Measurements from ENCODE around the gene ZNRD2.

DNA sequence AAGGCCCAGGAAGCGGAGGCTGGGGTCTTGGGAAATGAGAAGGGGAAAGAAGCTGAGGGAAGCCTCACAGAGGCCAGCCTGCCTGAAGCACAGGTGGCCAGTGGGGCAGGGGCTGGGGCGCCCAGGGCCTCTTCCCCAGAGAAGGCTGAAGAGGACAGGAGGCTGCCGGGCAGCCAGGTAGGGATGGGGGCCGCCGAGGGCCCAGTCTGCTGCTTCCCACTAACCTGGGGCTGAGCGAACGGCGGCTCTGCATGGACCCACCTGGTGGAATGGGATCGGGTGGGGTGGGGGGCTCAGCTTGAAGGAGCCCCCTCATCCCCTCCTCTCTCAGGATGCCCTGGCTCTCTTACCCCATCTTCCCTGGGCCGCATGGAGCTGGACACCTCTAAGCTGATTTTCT, 13.3 kb downstream of the ZNRD2 start:
- TF ChIP-seq, protein P1, sequence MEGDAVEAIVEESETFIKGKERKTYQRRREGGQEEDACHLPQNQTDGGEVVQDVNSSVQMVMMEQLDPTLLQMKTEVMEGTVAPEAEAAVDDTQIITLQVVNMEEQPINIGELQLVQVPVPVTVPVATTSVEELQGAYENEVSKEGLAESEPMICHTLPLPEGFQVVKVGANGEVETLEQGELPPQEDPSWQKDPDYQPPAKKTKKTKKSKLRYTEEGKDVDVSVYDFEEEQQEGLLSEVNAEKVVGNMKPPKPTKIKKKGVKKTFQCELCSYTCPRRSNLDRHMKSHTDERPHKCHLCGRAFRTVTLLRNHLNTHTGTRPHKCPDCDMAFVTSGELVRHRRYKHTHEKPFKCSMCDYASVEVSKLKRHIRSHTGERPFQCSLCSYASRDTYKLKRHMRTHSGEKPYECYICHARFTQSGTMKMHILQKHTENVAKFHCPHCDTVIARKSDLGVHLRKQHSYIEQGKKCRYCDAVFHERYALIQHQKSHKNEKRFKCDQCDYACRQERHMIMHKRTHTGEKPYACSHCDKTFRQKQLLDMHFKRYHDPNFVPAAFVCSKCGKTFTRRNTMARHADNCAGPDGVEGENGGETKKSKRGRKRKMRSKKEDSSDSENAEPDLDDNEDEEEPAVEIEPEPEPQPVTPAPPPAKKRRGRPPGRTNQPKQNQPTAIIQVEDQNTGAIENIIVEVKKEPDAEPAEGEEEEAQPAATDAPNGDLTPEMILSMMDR (IDR thresholded peaks at IDR 0.05; ENCODE audit: control extremely low read depth in 1 of 3, insufficient read depth in 1 of 3, low read depth in 1 of 3, low read length in 3 of 3), result no peak
- TF ChIP-seq, protein P2, sequence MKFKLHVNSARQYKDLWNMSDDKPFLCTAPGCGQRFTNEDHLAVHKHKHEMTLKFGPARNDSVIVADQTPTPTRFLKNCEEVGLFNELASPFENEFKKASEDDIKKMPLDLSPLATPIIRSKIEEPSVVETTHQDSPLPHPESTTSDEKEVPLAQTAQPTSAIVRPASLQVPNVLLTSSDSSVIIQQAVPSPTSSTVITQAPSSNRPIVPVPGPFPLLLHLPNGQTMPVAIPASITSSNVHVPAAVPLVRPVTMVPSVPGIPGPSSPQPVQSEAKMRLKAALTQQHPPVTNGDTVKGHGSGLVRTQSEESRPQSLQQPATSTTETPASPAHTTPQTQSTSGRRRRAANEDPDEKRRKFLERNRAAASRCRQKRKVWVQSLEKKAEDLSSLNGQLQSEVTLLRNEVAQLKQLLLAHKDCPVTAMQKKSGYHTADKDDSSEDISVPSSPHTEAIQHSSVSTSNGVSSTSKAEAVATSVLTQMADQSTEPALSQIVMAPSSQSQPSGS (IDR thresholded peaks at IDR 0.05; ENCODE audit: low read length), result no peak
- TF ChIP-seq EP300 (IDR thresholded peaks at IDR 0.05; ENCODE audit: borderline replicate concordance in 1 of 2, low read depth in 2 of 2, low read length in 2 of 2) (no peak), POLR2A (IDR thresholded peaks at IDR 0.05; ENCODE audit: control extremely low read depth in 1 of 2, low read depth in 2 of 2, low read length in 2 of 2) (no peak), EZH2 (IDR thresholded peaks at IDR 0.05; ENCODE audit: low read depth, low read length, severe bottlenecking) (no peak), ZNF274 (IDR thresholded peaks at IDR 0.05; ENCODE audit: borderline replicate concordance, extremely low read depth, low read length) (no peak), TCF12 (IDR thresholded peaks at IDR 0.05; ENCODE audit: low read depth, low read length) (no peak), MAFK (IDR thresholded peaks at IDR 0.05; ENCODE audit: low read depth, low read length) (no peak), POLR2AphosphoS5 (IDR thresholded peaks at IDR 0.05; ENCODE audit: low read depth, low read length) (no peak), CBX8 (IDR thresholded peaks at IDR 0.05; ENCODE audit: borderline replicate concordance, low read depth, low read length) (no peak), ATF3 (IDR thresholded peaks at IDR 0.05; ENCODE audit: insufficient read depth, low read depth, low read length) (no peak), JUN (IDR thresholded peaks at IDR 0.05; ENCODE audit: low read depth, low read length) (no peak), TBP (IDR thresholded peaks at IDR 0.05; ENCODE audit: low read depth, low read length) (no peak)
